Tibial artery (tissue), 4 donors: ENCODE data around the gene CYP24A1.
"Not testable (repeated sequence)": the region's sequence is repeated elsewhere in the genome, so short reads cannot be mapped to it uniquely, and the experiment has no call there.

Experiments
- DNase-seq, 2 donors: peaks; one replicate each; pipeline ENCODE4 v3.0.0-alpha.2; 2019
- H3K27ac ChIP-seq, 2 donors: fragments of 200-600 bp; sonication (generic) in 1 of 2; 1 replicate in 1 of 2; 2 replicates in 1 of 2; pipeline ENCODE4 v1.5.1; 2018 to 2019; ENCODE audit warnings: mild to moderate bottlenecking in 1 of 2
- H3K27me3 ChIP-seq, 2 donors: fragments of 200-600 bp; sonication (generic) in 1 of 2; one replicate each; pipeline versions ENCODE4 v1.5.1 to v1.6.0; 2016 to 2019
- H3K36me3 ChIP-seq, 3 donors: fragments of 200-600 bp; sonication (generic) in 2 of 3; one replicate each; pipeline ENCODE4 v1.5.1; 2016 to 2019; ENCODE audit warnings: mild to moderate bottlenecking in 2 of 3
- H3K4me1 ChIP-seq, 4 donors: fragments of 200-600 bp; sonication (generic) in 2 of 4; 1 replicate in 3 of 4; 2 replicates in 1 of 4; pipeline ENCODE4 v1.5.1; 2016 to 2019
- H3K4me3 ChIP-seq, 2 donors: fragments of 200-600 bp; sonication (generic) in 1 of 2; 1 replicate in 1 of 2; 2 replicates in 1 of 2; pipeline ENCODE4 v1.5.1; 2018 to 2019; ENCODE audit warnings: mild to moderate bottlenecking in 2 of 2
- H3K9me3 ChIP-seq, 3 donors: fragments of 200-600 bp; sonication (generic) in 1 of 3; one replicate each; pipeline ENCODE4 v1.5.1; 2016 to 2019
- intact Hi-C: fragments of 100-400 bp; cut with DNase I; formaldehyde crosslinking; loops from one replicate; pipeline ENCODE4 v1.15.0; 2023; ENCODE audit warnings: low total_unique reads
- TF ChIP-seq, protein P1 (sequence below), 2 experiments: fragments of 200-600 bp in 1 of 2; fragments of 450-650 bp in 1 of 2; IDR thresholded peaks; one replicate each; pipeline ENCODE4 v1.5.1; 2017 to 2019; ENCODE audit warnings: antibody characterized with exemption in 2 of 2, mild to moderate bottlenecking in 1 of 2, moderate library complexity in 1 of 2

CYP24A1 gene

DNA sequence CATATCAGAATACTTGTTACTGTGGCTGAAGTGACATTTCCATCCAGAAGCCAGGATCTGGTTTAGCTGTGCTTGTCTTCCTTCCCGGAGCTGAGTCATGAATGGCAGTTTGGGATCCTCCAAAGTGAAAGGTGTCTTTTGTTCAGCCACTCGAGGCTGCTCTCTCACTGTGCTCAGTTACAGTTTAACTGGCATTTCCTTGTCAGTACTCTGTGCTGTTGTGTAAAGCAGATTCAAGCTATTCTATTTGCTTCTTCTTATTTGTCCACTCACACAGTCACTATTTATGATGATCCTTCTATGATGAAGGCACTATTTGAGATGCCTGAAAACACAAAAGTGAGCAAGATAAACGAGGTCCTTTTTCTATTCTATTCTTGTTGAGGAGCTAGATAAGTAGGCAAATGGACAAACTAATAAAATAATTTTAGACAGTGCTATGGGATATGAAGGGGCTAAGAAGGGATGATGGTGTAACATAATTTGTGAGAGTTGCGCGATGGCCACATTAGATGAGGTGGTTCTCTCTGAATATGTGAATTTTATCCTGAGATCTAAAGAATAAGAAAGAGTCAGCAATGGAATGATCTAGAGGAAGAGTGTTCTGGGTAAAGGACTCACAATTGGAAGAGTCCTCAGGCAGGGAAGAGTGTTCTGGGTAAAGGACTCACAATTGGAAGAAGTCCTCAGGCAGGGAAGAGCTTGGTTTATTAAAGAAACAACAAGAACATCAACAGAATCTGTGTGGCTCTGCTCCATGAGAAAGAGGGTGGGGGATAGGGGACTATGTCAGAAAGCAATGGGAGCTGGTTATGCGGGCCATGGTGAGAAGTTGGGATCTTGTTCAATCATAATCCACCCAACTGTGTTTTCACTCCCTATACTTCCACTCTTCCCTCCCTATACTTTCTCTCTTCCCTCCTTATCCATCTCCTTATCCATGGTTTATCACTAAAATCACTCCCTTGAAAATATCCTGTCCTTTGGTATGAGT is 40.1 kb downstream of the CYP24A1 start:
- no peak overlapping the region for H3K27ac ChIP-seq

DNA sequence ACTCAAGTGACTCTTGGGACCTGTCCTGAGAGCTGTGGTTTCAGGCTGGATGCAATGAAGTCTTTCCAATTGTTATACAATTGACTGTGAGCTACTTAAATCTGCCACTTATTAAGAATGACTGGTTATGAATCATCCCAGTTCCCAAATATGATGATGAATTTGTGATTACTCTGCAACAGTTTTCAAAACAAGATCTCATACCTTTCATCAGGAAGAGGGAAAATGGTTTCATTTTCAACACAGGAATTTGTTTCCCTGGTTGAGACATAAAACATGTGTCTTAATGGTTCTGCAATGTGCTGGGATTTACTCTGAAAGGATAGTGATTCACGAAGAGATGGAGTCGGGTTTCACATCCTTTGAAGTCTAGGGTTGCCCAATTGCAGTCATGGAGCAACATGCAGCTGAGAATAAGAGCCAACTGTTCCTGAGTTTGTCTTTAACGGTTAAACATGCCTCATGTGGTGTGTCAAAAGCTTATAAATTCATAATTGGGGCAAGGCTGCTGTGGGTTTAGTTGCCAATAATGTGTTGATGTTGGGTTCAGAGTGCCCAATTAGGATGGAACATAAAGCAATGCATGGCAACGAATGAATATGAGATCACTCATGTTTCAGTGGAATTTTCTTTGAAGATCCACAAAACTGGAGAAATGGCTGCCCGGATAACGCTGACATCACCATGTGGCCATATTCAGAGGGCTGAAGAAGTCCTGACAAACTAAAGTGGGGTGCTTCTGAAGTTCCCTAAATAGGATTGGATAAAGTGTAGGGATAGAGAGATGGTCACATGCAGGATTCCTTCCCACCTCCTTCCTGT is 41.0 kb downstream of the CYP24A1 start:
- H3K36me3 ChIP-seq = no peaks in the 10 kb centered on the region
- peak in 1 of 2 donors; percentile 58 for DNase-seq
- no peaks in the 10 kb centered on the region for H3K4me1 ChIP-seq
- H3K4me3 ChIP-seq = no peak overlapping the region
- no peak overlapping the region for H3K27ac ChIP-seq
- peaks cover 0 to 8% (median 0%) of the 10 kb centered on the region in 3 donors for H3K9me3 ChIP-seq
- no peaks in the 10 kb centered on the region for H3K27me3 ChIP-seq
- TF ChIP-seq, protein P1, sequence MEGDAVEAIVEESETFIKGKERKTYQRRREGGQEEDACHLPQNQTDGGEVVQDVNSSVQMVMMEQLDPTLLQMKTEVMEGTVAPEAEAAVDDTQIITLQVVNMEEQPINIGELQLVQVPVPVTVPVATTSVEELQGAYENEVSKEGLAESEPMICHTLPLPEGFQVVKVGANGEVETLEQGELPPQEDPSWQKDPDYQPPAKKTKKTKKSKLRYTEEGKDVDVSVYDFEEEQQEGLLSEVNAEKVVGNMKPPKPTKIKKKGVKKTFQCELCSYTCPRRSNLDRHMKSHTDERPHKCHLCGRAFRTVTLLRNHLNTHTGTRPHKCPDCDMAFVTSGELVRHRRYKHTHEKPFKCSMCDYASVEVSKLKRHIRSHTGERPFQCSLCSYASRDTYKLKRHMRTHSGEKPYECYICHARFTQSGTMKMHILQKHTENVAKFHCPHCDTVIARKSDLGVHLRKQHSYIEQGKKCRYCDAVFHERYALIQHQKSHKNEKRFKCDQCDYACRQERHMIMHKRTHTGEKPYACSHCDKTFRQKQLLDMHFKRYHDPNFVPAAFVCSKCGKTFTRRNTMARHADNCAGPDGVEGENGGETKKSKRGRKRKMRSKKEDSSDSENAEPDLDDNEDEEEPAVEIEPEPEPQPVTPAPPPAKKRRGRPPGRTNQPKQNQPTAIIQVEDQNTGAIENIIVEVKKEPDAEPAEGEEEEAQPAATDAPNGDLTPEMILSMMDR (IDR thresholded peaks at IDR 0.05) = no peak
- intact Hi-C loops = no loop called here

More for the DNA sequence above, 40.1 kb downstream of the CYP24A1 start:
- Histone ChIP-seq H3K27me3 (no peaks in the 10 kb centered on the region), H3K4me3 (no peak overlapping the region), H3K9me3 (peaks cover 0 to 8% (median 0%) of the 10 kb centered on the region in 3 donors), H3K4me1 (no peaks in the 10 kb centered on the region), H3K36me3 (no peaks in the 10 kb centered on the region)
- TF ChIP-seq, protein P1 (IDR thresholded peaks at IDR 0.05) = no peak
- no peak for DNase-seq
- intact Hi-C loops = no loop called here

DNA sequence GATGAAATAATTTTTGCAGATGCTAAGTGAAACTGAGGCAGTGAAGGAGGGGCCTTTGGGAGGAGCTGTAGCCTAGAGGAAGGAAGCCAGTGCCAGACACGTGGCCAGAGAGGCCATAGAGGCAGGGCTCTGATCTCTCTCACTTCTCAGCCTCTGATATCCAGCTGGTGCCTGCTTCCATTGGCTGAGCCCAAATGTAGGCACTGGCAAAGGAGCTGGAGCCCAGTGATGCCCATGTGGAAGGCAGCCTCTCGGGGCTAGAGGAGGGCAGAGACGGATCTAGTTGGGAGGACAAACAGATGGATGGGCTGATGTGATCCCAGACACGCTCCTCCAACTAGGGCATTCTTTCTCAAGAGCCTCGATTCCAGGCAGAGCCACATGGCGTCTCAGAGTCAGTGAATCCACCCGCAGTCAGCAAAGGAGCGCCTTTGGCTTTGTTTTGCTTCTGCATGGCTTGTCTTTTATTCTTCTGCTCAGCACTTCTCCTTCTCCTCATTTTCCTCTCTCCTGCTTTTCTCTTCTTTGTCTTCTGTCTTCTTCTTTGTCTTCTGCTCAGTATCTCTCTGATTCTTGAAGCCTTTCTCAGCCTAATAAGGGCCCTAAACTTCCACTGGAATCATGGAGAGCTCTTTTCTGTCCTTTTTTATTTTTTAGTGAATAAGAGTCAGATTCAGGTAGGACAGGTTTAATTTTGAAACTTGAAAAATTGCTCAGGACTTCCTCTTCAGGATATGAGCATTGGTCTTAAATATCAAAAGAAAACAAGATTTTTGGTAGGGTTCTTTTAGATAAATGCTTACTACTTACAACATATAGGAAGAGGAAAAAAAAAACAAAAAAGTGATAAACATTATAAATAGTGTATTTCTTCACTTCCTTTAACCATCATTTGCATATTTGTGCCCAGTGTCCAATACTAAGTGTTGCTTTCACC is 41.8 kb downstream of the CYP24A1 start:
- TF ChIP-seq, protein P1 (IDR thresholded peaks at IDR 0.05) = no peak
- intact Hi-C loops = no loop called here
- Histone ChIP-seq H3K27ac (no peak overlapping the region), H3K36me3 (no peaks in the 10 kb centered on the region), H3K4me3 (no peak overlapping the region), H3K27me3 (no peaks in the 10 kb centered on the region), H3K4me1 (no peaks in the 10 kb centered on the region), H3K9me3 (peaks cover 0 to 8% (median 0%) of the 10 kb centered on the region in 3 donors)
- DNase-seq = no peak

DNA sequence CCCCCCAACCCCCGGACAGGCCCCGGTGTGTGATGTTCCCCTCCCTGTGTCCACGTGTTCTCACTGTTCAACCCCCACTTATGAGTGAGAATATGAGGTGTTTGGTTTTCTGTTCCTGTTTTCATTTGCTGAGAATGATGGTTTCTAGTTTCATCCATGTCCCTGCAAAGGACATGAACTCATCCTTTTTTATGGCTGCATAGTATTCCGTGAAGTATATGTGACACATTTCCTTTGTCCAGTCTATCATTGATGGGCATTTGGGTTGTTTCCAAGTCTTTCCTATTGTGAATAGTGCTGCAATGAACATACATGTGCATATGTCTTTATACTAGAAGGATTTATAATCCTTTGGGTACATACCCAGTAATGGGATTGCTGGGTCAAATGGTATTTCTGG is 42.7 kb downstream of the CYP24A1 start:
- DNase-seq, intact Hi-C loops, H3K9me3 ChIP-seq, H3K36me3 ChIP-seq, H3K4me1 ChIP-seq, H3K4me3 ChIP-seq, H3K27ac ChIP-seq, H3K27me3 ChIP-seq: not testable (repeated sequence)

DNA sequence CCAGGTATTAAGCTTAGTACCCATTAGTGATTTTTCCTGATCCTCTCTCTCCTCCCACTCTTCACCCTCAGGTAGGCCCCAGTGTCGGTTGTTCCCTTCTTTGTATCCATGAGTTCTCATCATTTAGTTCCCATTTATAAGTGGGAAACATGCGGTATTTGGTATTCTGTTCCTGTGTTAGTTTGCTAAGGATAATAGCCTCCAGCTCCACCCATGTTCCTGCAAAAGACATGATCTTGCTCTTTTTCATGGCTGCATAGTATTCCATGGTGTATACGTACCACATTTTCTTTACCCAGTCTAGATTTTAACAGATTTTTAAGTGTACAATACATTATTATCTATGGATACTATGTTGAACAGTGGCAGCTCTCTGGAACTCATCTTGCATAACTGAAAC is 44.4 kb downstream of the CYP24A1 start:
- no peaks in the 10 kb centered on the region for H3K4me1 ChIP-seq
- TF ChIP-seq, protein P1 (IDR thresholded peaks at IDR 0.05) = no peak

More for the DNA sequence above, 44.4 kb downstream of the CYP24A1 start:
- intact Hi-C loops = no loop called here
- no peak for DNase-seq
- no peaks in the 10 kb centered on the region for H3K36me3 ChIP-seq
- no peak overlapping the region for H3K27ac ChIP-seq
- peaks cover 0 to 8% (median 0%) of the 10 kb centered on the region in 3 donors for H3K9me3 ChIP-seq
- no peak overlapping the region for H3K4me3 ChIP-seq
- no peaks in the 10 kb centered on the region for H3K27me3 ChIP-seq
